Right lobe of liver (tissue), 6 donors: ENCODE data around the gene CYTH4. TPM values are rescaled to one million over a fixed set of nuclear protein-coding genes. Genes with fewer than 3 reads are reported as not detected.

Experiments
- ATAC-seq, 4 donors: fragments of 200-7000 bp; cut with Tn5 transposase; one replicate each; pipeline ENCODE4 v1.9.1; 2020; ENCODE audit warnings: mild to moderate bottlenecking in 4 of 4, moderate library complexity in 4 of 4
- DNase-seq, 3 donors: peaks; one replicate each; pipeline ENCODE4 v3.0.0-alpha.2; 2020
- H3K27ac ChIP-seq, 3 donors: fragments of 200-600 bp; one replicate each; pipeline ENCODE4 v1.8.0; 2022
- H3K27me3 ChIP-seq, 2 donors: fragments of 200-600 bp; one replicate each; pipeline ENCODE4 v1.8.0; 2022
- H3K36me3 ChIP-seq, 4 donors: fragments of 200-600 bp; sonication (generic) in 1 of 4; one replicate each; pipeline versions ENCODE4 v1.5.1 to v1.8.0; 2017 to 2022; ENCODE audit warnings: control low read depth in 1 of 4
- H3K4me1 ChIP-seq, 4 donors: fragments of 200-600 bp; sonication (generic) in 1 of 4; one replicate each; pipeline versions ENCODE4 v1.5.1 to v1.8.0; 2017 to 2022; ENCODE audit warnings: control low read depth in 1 of 4
- H3K4me3 ChIP-seq, 3 donors: fragments of 200-600 bp; one replicate each; pipeline ENCODE4 v1.8.0; 2022
- H3K9me3 ChIP-seq, 4 donors: fragments of 200-600 bp; sonication (generic) in 1 of 4; one replicate each; pipeline versions ENCODE4 v1.5.1 to v1.8.0; 2017 to 2022; ENCODE audit warnings: control low read depth in 1 of 4
- CTCF ChIP-seq, 4 donors: fragments of 200-600 bp in 3 of 4; fragments of 450-650 bp in 1 of 4; IDR thresholded peaks; one replicate each; pipeline versions ENCODE4 v1.5.1 to v1.8.0; 2016 to 2022; ENCODE audit warnings: antibody characterized with exemption in 4 of 4, mild to moderate bottlenecking in 2 of 4
- POLR2A ChIP-seq: fragments of 450-650 bp; IDR thresholded peaks from one replicate; pipeline ENCODE4 v1.6.1; 2017; ENCODE audit warnings: antibody characterized with exemption, mild to moderate bottlenecking
- WGBS: methylation state at CpG from one replicate; pipeline ENCODE4 v1.1.6; 2018; ENCODE audit warnings: low coverage, low lambda C conversion rate; ENCODE audit not compliant: insufficient coverage; ENCODE audit errors: missing lambda C conversion rate; 5-methylcytosine and 5-hydroxymethylcytosine counted together
- intact Hi-C, 2 donors: fragments of 100-400 bp; cut with DNase I; formaldehyde crosslinking; loops; one replicate each; pipeline versions ENCODE4 v1.11.2 to v1.14.1; 2022
- total RNA-seq, 6 experiments: library from RNA; depleted of rRNA in 2 of 6; stranded (reverse); fragments of >200 nt in 2 of 6; fragmentation: NEBNext Ultra II Directional in 3 of 6; extraction: Animal tissue kit (Norgen Biotek cat#: 25700) in 3 of 6; gene quantifications; one replicate each; pipeline versions ENCODE4 v1.1.0 to v1.2.4, GENCODE V29; 2016 to 2023
- donor health status: DM: no; HTN: yes; CAD: no.
- donor health status: DM: no; HTN: no; CAD: no.
- donor health status: DM: no; HTN: no; CAD: no.
- donor health status: DM: no; HTN: yes; CAD: no.
- donor health status: DM: no; HTN: yes; CAD: no.

The CYTH4 gene
- total RNA-seq, 6 experiments from 2014 or later, result 2.9 to 12.8 (median 4.0) TPM

GRCh38 chr22:37240941-37241320 is 41.4 kb upstream of the CYTH4 start:
- no peak overlapping the region for H3K4me3 ChIP-seq
- intact Hi-C loops, result no loop called here
- DNase-seq, result peak in 1 of 3 donors; percentile 15
- no peaks in the 10 kb centered on the region for H3K4me1 ChIP-seq
- H3K27ac ChIP-seq, result no peak overlapping the region
- no peaks in the 10 kb centered on the region for H3K27me3 ChIP-seq
- TF ChIP-seq CTCF (IDR thresholded peaks at IDR 0.05) (no peak), POLR2A (no peak)
- 88% methylated on average over 1 of the region's 7 CpGs for WGBS
- ATAC-seq, result no peak
- H3K36me3 ChIP-seq, result no peaks in the 10 kb centered on the region
- H3K9me3 ChIP-seq, result no peaks in the 10 kb centered on the region

- H3K4me3 ChIP-seq, result peak overlapping the region in 1 of 3 donors; percentile 13
- no peaks in the 10 kb centered on the region for H3K27me3 ChIP-seq
- DNase-seq (peak in 2 of 3 donors; percentile 36 to 52), ATAC-seq (peak in 1 of 4 donors; percentile 9)
- intact Hi-C loops, result no loop called here
- no peaks in the 10 kb centered on the region for H3K36me3 ChIP-seq
- WGBS, result 33% methylated on average over 10 of the region's 19 CpGs
- H3K4me1 ChIP-seq, result no peaks in the 10 kb centered on the region
- H3K27ac ChIP-seq, result peak overlapping the region in 2 of 3 donors; percentile 40 to 43
- no peak for TF ChIP-seq POLR2A
- no peak for TF ChIP-seq CTCF (IDR thresholded peaks at IDR 0.05)
- H3K9me3 ChIP-seq, result no peaks in the 10 kb centered on the region
Measured at GRCh38 chr22:37241351-37242142, 40.8 kb upstream of the CYTH4 start.

GRCh38 chr22:37242395-37242918 is 39.9 kb upstream of the CYTH4 start:
- Histone ChIP-seq H3K36me3 (no peaks in the 10 kb centered on the region), H3K27ac (peak overlapping the region in 2 of 3 donors; percentile 40 to 67), H3K9me3 (no peaks in the 10 kb centered on the region), H3K4me3 (peak overlapping the region; percentile 9 to 47 (median 10)), H3K27me3 (no peaks in the 10 kb centered on the region), H3K4me1 (no peaks in the 10 kb centered on the region)
- TF ChIP-seq POLR2A, result no peak
- TF ChIP-seq CTCF (IDR thresholded peaks at IDR 0.05), result no peak
- peak; percentile 60 to 65 (median 65) for ATAC-seq
- 28% methylated on average over 15 of the region's 16 CpGs for WGBS
- intact Hi-C loops, result no loop called here
- DNase-seq, result peak in 2 of 3 donors; percentile 64 to 81

GRCh38 chr22:37243402-37244113 is 38.8 kb upstream of the CYTH4 start:
- no peaks in the 10 kb centered on the region for H3K36me3 ChIP-seq
- H3K27me3 ChIP-seq, result no peaks in the 10 kb centered on the region
- no peaks in the 10 kb centered on the region for H3K9me3 ChIP-seq
- DNase-seq (peak in 1 of 3 donors; percentile 21), ATAC-seq (peak in 3 of 4 donors; percentile 4 to 24 (median 5))
- H3K4me1 ChIP-seq, result no peaks in the 10 kb centered on the region
- intact Hi-C loops, result no loop called here
- TF ChIP-seq POLR2A (no peak), CTCF (IDR thresholded peaks at IDR 0.05) (no peak)
- peak overlapping the region; percentile 10 to 47 (median 17) for H3K4me3 ChIP-seq
- WGBS, result 24% methylated on average over 6 of the region's 12 CpGs
- peak overlapping the region in 2 of 3 donors; percentile 40 to 67 for H3K27ac ChIP-seq
